ENCODE data around the gene CXorf38. TPM values are rescaled to one million over a fixed set of nuclear protein-coding genes. Genes with fewer than 3 reads are reported as not detected.

CXorf38 gene
- total RNA-seq, 4 donors from 2014 or later, result 11.4 to 41.3 (median 22.5) TPM

DNA sequence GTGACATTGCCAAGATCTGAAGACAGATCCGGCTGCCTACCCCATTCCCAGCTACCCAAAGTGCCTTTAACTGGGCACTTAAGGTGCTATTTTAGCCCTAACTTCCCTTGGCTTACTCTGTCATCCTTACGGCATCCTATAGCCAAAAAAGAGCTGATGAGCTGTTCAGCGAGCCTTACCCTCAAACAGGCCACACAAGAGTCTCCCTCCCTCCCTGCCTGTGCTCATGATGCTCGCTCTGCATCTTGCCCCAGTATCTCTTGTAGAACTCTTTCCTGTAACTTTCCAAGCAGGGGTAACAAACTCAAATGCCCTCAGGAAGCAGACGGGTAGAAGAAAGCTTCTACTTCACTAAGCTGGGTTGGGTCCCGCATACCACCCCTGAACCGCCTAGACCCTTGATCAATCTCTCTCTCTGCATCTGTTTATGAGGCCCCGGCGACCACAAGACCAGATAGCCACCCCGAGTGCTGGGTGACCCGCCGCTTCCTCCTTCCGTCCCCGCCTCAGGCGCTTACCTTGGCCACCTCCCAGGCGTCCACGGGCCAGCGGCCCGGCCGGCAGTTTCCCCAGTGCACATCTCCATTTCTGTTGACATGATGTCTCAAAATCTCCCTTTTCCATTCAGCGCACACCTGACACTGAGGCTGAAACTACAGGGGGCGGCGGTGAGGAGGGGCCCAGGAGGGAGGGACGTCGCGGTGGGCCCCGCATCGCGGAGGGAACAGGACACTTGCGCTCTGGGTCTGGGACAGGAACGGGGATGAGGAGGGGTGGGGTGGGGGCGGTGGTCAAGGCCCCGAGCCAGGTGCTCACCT lies 663 bp downstream of the CXorf38 start:
- peak; percentile 39 to 65 (median 64) for DNase-seq
- peaks cover 0 to 11% (median 3%) of the 10 kb centered on the region in 4 donors for H3K4me1 ChIP-seq
- H3K4me3 ChIP-seq, result peak overlapping the region; percentile 76 to 96 (median 86)
- no peaks in the 10 kb centered on the region for H3K27me3 ChIP-seq
- H3K27ac ChIP-seq, result peak overlapping the region; percentile 91 to 96 (median 92)
- no peaks in the 10 kb centered on the region for H3K9me3 ChIP-seq
- no peaks in the 10 kb centered on the region for H3K36me3 ChIP-seq
- TF ChIP-seq POLR2A (IDR thresholded peaks at IDR 0.05), result no peak
- no peak for TF ChIP-seq CTCF (IDR thresholded peaks at IDR 0.05)

- peak; percentile 74 to 90 (median 79) for DNase-seq
- peak overlapping the region; percentile 75 to 84 (median 78) for H3K27ac ChIP-seq
- no peaks in the 10 kb centered on the region for H3K36me3 ChIP-seq
- peaks cover 0 to 11% (median 5%) of the 10 kb centered on the region in 4 donors for H3K4me1 ChIP-seq
- TF ChIP-seq POLR2A (IDR thresholded peaks at IDR 0.05) (peak; percentile 40 to 75), CTCF (IDR thresholded peaks at IDR 0.05) (no peak)
- no peaks in the 10 kb centered on the region for H3K9me3 ChIP-seq
- H3K27me3 ChIP-seq, result no peaks in the 10 kb centered on the region
- H3K4me3 ChIP-seq, result peak overlapping the region; percentile 14 to 47 (median 40)
These were observed 2.5 kb downstream of the CXorf38 start for GRCh38 chrX:40644821-40645358.

- Histone ChIP-seq H3K36me3 (no peaks in the 10 kb centered on the region), H3K4me3 (peak overlapping the region in 3 of 4 donors; percentile 38 to 47 (median 42)), H3K4me1 (peaks cover 0 to 11% (median 5%) of the 10 kb centered on the region in 4 donors), H3K27ac (peak overlapping the region; percentile 75 to 84 (median 78)), H3K9me3 (no peaks in the 10 kb centered on the region), H3K27me3 (no peaks in the 10 kb centered on the region)
- no peak for DNase-seq
- TF ChIP-seq POLR2A (IDR thresholded peaks at IDR 0.05), result no peak
- no peak for TF ChIP-seq CTCF (IDR thresholded peaks at IDR 0.05)
These were observed 3.2 kb downstream of the CXorf38 start for GRCh38 chrX:40644176-40644575.

- Histone ChIP-seq H3K4me3 (no peak overlapping the region), H3K4me1 (peaks cover 0 to 4% (median 0%) of the 10 kb centered on the region in 4 donors), H3K9me3 (no peaks in the 10 kb centered on the region), H3K36me3 (peaks cover 0 to 42% (median 0%) of the 10 kb centered on the region in 3 donors), H3K27ac (no peak overlapping the region), H3K27me3 (no peaks in the 10 kb centered on the region)
- DNase-seq, result no peak
- TF ChIP-seq POLR2A (IDR thresholded peaks at IDR 0.05) (no peak), CTCF (IDR thresholded peaks at IDR 0.05) (no peak)
These were observed 9.7 kb downstream of the CXorf38 start for GRCh38 chrX:40637687-40638086.

GRCh38 chrX:40632199-40632598 lies 15.2 kb downstream of the CXorf38 start:
- no peak overlapping the region for H3K4me3 ChIP-seq
- H3K27ac ChIP-seq, result no peak overlapping the region
- H3K36me3 ChIP-seq, result peaks cover 0 to 69% (median 0%) of the 10 kb centered on the region in 3 donors
- no peaks in the 10 kb centered on the region for H3K4me1 ChIP-seq
- no peaks in the 10 kb centered on the region for H3K27me3 ChIP-seq
- no peaks in the 10 kb centered on the region for H3K9me3 ChIP-seq
- DNase-seq, result no peak
- TF ChIP-seq CTCF (IDR thresholded peaks at IDR 0.05), result no peak
- TF ChIP-seq POLR2A (IDR thresholded peaks at IDR 0.05), result no peak
